Small intestine (tissue), 7 donors: ENCODE results near the gene DIPK1B. TPM values are rescaled to one million over a fixed set of nuclear protein-coding genes. Genes with fewer than 3 reads are reported as not detected.
A peak's percentile ranks its signal among the peaks of the same experiment; 100 is the strongest.
"Not testable (repeated sequence)": the region's sequence is repeated elsewhere in the genome, so short reads cannot be mapped to it uniquely, and the experiment has no call there.

Source experiments
- DNase-seq, 2 donors: peaks; one replicate each; pipeline versions ENCODE4 v3.0.0 to v3.0.0-alpha.2; 2013
- FAIRE-seq: peaks from 2 replicates; lab custom pipeline; 2012; peaks lifted over from hg19 to GRCh38; lab: Jason Lieb, UNC
- H3K27ac ChIP-seq, 3 donors: one replicate each; pipeline ENCODE4 v1.5.1; 2013; ENCODE audit warnings: low read length in 2 of 3, mild to moderate bottlenecking in 2 of 3, control low read depth in 1 of 3, inconsistent platforms in 1 of 3, low read depth in 1 of 3, moderate library complexity in 1 of 3
- H3K27me3 ChIP-seq, 3 donors: one replicate each; pipeline ENCODE4 v1.6.1; 2013; ENCODE audit warnings: low read length in 3 of 3, inconsistent platforms in 1 of 3; ENCODE audit not compliant: control insufficient read depth in 3 of 3, insufficient read depth in 3 of 3
- H3K36me3 ChIP-seq, 3 donors: one replicate each; pipeline ENCODE4 v1.6.1; 2013; ENCODE audit warnings: low read length in 3 of 3, inconsistent platforms in 1 of 3, low read depth in 1 of 3, mild to moderate bottlenecking in 1 of 3, moderate library complexity in 1 of 3; ENCODE audit not compliant: control insufficient read depth in 3 of 3, insufficient read depth in 2 of 3
- H3K4me1 ChIP-seq, 3 donors: one replicate each; pipeline ENCODE4 v1.6.1; 2013; ENCODE audit warnings: low read length in 2 of 3, inconsistent platforms in 1 of 3, low read depth in 1 of 3, mild to moderate bottlenecking in 1 of 3, moderate library complexity in 1 of 3; ENCODE audit not compliant: control insufficient read depth in 3 of 3, insufficient read depth in 2 of 3
- H3K4me3 ChIP-seq, 3 donors: one replicate each; pipeline ENCODE4 v1.5.1; 2013; ENCODE audit warnings: low read length in 3 of 3, control low read depth in 1 of 3, inconsistent platforms in 1 of 3, low read depth in 1 of 3, mild to moderate bottlenecking in 1 of 3, moderate library complexity in 1 of 3
- H3K9me3 ChIP-seq, 2 donors: one replicate each; pipeline ENCODE4 v1.6.1; 2013; ENCODE audit warnings: low read depth in 1 of 2, low read length in 1 of 2; ENCODE audit not compliant: control insufficient read depth in 2 of 2, insufficient read depth in 1 of 2
- WGBS, 3 donors: extraction: QIAGEN DNeasy Blood & Tissue Kit; methylation state at CpG; one replicate each; pipeline ENCODE4 v1.1.7; 2013; 5-methylcytosine and 5-hydroxymethylcytosine counted together
- polyA plus RNA-seq, 4 donors: library from polyadenylated mRNA; stranded (reverse) in 3 of 4; unstranded in 1 of 4; fragments of 200-250 nt in 3 of 4; fragments of 120-200 nt in 1 of 4; gene quantifications; one replicate each; pipeline versions ENCODE4 v1.2.1 to v1.2.3, GENCODE V29; 2013
- donor health status: healthy with polysubstance abuse.
- donor health status: control.
- donor health status: control.
- donor health status: Bipolar disorder and iron deficiency.
- donor health status: healthy.

Gene DIPK1B
- polyA plus RNA-seq, 4 donors, result 0.22 to 12.7 (median 6.6) TPM

DNA sequence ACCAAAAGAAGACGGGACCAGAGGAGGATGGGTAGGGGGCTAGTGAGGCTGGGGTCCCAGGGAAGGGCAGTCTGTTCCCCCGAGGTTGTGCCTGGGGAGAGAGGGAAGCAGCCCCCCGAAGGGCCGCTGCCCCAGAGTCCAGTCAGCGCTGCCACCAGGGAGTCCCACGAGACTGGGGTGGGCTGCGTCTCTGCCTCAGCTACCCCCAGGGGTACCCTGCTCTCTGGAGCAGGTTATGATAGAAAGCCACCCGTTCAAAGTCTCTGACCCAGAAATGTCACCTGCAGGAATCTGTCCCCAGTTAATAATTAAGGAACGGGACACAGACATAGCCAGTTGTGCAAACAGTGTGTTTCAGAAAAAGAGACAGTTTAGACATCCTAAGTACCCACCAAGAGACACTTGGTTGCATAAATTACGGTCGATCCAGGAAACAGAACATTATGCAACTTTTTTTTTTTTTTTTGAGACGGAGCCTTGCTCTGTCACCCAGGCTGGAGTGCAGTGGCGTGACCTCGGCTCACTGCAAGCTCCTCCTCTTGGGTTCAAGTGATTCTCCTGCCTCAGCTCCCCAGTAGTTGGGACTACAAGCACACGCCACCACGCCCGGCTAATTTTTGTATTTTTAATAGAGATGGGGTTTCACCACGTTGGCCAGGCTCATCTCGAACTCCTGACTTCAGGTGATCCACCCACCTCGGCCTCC lies 14.4 kb upstream of the DIPK1B start:
- no peaks in the 10 kb centered on the region for H3K27me3 ChIP-seq
- 16 to 49% (median 25%) methylated on average over 19 to 20 of the region's 20 CpGs for WGBS, 3 donors
- DNase-seq (peak; percentile 69 to 82), FAIRE-seq (no peak)
- H3K9me3 ChIP-seq, result no peaks in the 10 kb centered on the region
- peak overlapping the region; percentile 81 to 100 (median 86) for H3K27ac ChIP-seq
- peaks cover 0 to 73% (median 10%) of the 10 kb centered on the region in 3 donors for H3K4me1 ChIP-seq
- H3K36me3 ChIP-seq, result no peaks in the 10 kb centered on the region
- H3K4me3 ChIP-seq, result peak overlapping the region in 2 of 3 donors; percentile 5 to 46

GRCh38 chr9:136698635-136699246 lies 13.6 kb upstream of the DIPK1B start:
- no peak for FAIRE-seq
- peak overlapping the region in 1 of 3 donors; percentile 1 for H3K4me3 ChIP-seq
- H3K27ac ChIP-seq, result peak overlapping the region; percentile 42 to 86 (median 58)
- H3K4me1 ChIP-seq, result peaks cover 0 to 66% (median 10%) of the 10 kb centered on the region in 3 donors
- no peaks in the 10 kb centered on the region for H3K36me3 ChIP-seq
- DNase-seq, result peak in 1 of 2 donors; percentile 56
- H3K27me3 ChIP-seq, result no peaks in the 10 kb centered on the region
- no peaks in the 10 kb centered on the region for H3K9me3 ChIP-seq
- 78 to 84% (median 83%) methylated on average over 10 of the region's 11 CpGs for WGBS, 3 donors

DNA sequence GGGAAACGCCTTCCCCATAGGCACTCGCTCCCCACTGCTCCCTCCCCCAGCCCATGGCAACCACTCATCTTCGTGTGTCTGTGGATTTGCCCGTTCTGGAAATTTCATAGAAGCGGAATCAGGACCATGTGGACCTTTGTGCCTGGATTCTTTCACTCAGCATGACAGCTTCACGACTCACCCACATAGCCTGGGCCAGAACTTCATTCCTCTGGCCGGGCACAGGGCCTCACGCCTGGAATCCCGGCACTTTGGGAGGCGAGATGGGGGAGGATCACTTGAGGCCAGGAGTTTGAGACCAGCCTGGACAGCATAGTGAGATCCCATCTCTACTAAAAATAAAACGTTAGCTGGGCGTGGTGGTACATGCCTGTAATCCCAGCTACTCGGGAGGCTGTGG lies 12.1 kb upstream of the DIPK1B start:
- H3K27ac ChIP-seq, result no peak overlapping the region
- WGBS, 3 donors, result 47 to 71% (median 57%) methylated on average over 13 of the region's 13 CpGs
- DNase-seq, result no peak
- H3K4me1 ChIP-seq, result peaks cover 0 to 51% (median 10%) of the 10 kb centered on the region in 3 donors
- no peak for FAIRE-seq
- no peaks in the 10 kb centered on the region for H3K9me3 ChIP-seq
- no peaks in the 10 kb centered on the region for H3K27me3 ChIP-seq
- H3K36me3 ChIP-seq, result no peaks in the 10 kb centered on the region
- no peak overlapping the region for H3K4me3 ChIP-seq

GRCh38 chr9:136700959-136701667 lies 11.3 kb upstream of the DIPK1B start:
- WGBS, 3 donors, result 8 to 19% (median 9%) methylated on average over 35 to 38 of the region's 38 CpGs
- Histone ChIP-seq H3K4me3 (peak overlapping the region in 1 of 3 donors; percentile 17), H3K36me3 (no peaks in the 10 kb centered on the region), H3K27me3 (peaks cover 0 to 4% (median 0%) of the 10 kb centered on the region in 3 donors), H3K4me1 (peaks cover 0 to 43% (median 7%) of the 10 kb centered on the region in 3 donors), H3K27ac (peak overlapping the region in 2 of 3 donors; percentile 6 to 25), H3K9me3 (no peaks in the 10 kb centered on the region)
- FAIRE-seq (no peak), DNase-seq (peak; percentile 68 to 72)

DNA sequence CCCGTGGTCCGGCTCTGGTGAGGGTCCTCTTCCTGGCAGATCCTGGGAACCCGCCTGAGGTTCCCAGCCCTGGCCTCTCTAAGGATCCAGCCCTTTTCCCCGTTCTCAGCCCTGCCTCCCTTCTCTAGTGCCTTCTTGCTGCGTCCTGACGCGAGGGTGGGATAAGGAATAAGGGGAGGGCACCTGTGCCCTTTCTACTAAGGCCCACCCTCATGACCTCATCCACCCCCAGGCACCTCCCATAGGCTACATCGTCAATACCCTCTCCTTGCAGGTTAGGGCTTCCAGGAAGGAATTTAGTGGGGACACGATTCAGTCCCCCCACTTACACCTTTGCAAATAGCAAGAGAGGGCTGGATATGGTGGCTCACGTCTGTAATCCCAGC lies 10.7 kb upstream of the DIPK1B start:
- H3K4me3 ChIP-seq, result peak overlapping the region in 1 of 3 donors; percentile 17

GRCh38 chr9:136703276-136703860 lies 9.0 kb upstream of the DIPK1B start:
- FAIRE-seq (no peak), DNase-seq (no peak)
- H3K9me3 ChIP-seq, result no peaks in the 10 kb centered on the region
- peaks cover 0 to 4% (median 0%) of the 10 kb centered on the region in 3 donors for H3K27me3 ChIP-seq
- H3K27ac ChIP-seq, result no peak overlapping the region
- no peak overlapping the region for H3K4me3 ChIP-seq
- no peaks in the 10 kb centered on the region for H3K36me3 ChIP-seq
- 72 to 86% (median 79%) methylated on average over 12 of the region's 12 CpGs for WGBS, 3 donors
- H3K4me1 ChIP-seq, result peaks cover 0 to 26% (median 0%) of the 10 kb centered on the region in 3 donors

More for the DNA sequence above, 10.7 kb upstream of the DIPK1B start:
- H3K27me3 ChIP-seq, result peaks cover 0 to 4% (median 0%) of the 10 kb centered on the region in 3 donors
- H3K27ac ChIP-seq, result no peak overlapping the region
- DNase-seq, result no peak
- H3K36me3 ChIP-seq, result no peaks in the 10 kb centered on the region
- no peak for FAIRE-seq
- no peaks in the 10 kb centered on the region for H3K9me3 ChIP-seq
- 40 to 49% (median 42%) methylated on average over 10 of the region's 10 CpGs for WGBS, 3 donors
- H3K4me1 ChIP-seq, result peaks cover 0 to 38% (median 2%) of the 10 kb centered on the region in 3 donors

GRCh38 chr9:136704741-136705140 lies 7.6 kb upstream of the DIPK1B start:
- H3K36me3 ChIP-seq, H3K27me3 ChIP-seq, H3K4me3 ChIP-seq, H3K27ac ChIP-seq, H3K9me3 ChIP-seq, FAIRE-seq: not testable (repeated sequence)
- peaks cover 0 to 17% (median 0%) of the 10 kb centered on the region in 3 donors for H3K4me1 ChIP-seq
- 47 to 71% (median 48%) methylated on average over 8 of the region's 8 CpGs for WGBS, 3 donors
- peak in 1 of 2 donors; percentile 75 for DNase-seq

DNA sequence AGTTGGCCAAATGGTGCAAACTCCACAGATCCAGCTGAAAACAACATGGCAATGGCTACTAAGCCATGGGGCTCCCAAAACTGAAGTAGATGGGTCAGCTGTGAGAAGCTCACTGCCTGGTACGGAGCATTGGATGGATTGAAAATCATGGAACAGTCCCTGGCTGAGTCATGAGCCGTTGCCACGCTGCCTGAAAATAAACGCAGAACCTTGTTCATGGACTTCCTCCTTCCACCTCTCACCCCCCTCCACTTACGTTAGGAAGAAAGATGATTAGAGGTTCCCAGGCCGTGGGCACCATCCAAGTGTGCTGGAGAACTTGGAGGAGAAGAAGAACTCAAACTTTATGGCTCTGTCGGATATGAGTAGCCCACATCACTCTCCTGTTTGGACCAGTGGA lies 6.8 kb upstream of the DIPK1B start:
- FAIRE-seq (no peak), DNase-seq (no peak)
- WGBS, 3 donors, result 11 to 40% (median 35%) methylated on average over 7 of the region's 7 CpGs

More for the DNA sequence above, 6.8 kb upstream of the DIPK1B start:
- Histone ChIP-seq H3K9me3 (no peaks in the 10 kb centered on the region), H3K4me3 (no peak overlapping the region), H3K27ac (no peak overlapping the region), H3K36me3 (no peaks in the 10 kb centered on the region), H3K27me3 (peaks cover 0 to 4% (median 0%) of the 10 kb centered on the region in 3 donors), H3K4me1 (peaks cover 0 to 11% (median 0%) of the 10 kb centered on the region in 3 donors)
